Stomach (tissue), 19 donors: ENCODE data around the gene GRK4. TPM values are rescaled to one million over a fixed set of nuclear protein-coding genes. Genes with fewer than 3 reads are reported as not detected.
A peak's percentile ranks its signal among the peaks of the same experiment; 100 is the strongest.
"Not testable (repeated sequence)": the region's sequence is repeated elsewhere in the genome, so short reads cannot be mapped to it uniquely, and the experiment has no call there.

ENCODE experiments used
- DNase-seq, 2 donors: peaks; one replicate each; pipeline versions ENCODE4 v3.0.0 to v3.0.0-alpha.2; 2013 to 2019
- H3K27ac ChIP-seq, 5 donors: fragments of 200-600 bp in 4 of 5; sonication (generic) in 4 of 5; one replicate each; pipeline ENCODE4 v1.5.1; 2013 to 2019; ENCODE audit warnings: mild to moderate bottlenecking in 1 of 5, moderate library complexity in 1 of 5
- H3K27me3 ChIP-seq, 3 donors: fragments of 200-600 bp; sonication (generic); one replicate each; pipeline ENCODE4 v1.5.1; 2017 to 2019; ENCODE audit warnings: mixed run types in 1 of 3
- H3K36me3 ChIP-seq, 4 donors: fragments of 200-600 bp; sonication (generic); 1 replicate in 3 of 4; 2 replicates in 1 of 4; pipeline ENCODE4 v1.5.1; 2016 to 2019
- H3K4me1 ChIP-seq, 4 donors: fragments of 200-600 bp; sonication (generic); one replicate each; pipeline ENCODE4 v1.5.1; 2016 to 2019
- H3K4me3 ChIP-seq, 4 donors: fragments of 200-600 bp; sonication (generic) in 3 of 4; one replicate each; pipeline ENCODE4 v1.5.1; 2016 to 2019; ENCODE audit warnings: mild to moderate bottlenecking in 1 of 4
- H3K9me3 ChIP-seq, 4 donors: fragments of 200-600 bp; sonication (generic); one replicate each; pipeline ENCODE4 v1.5.1; 2016 to 2019
- CTCF ChIP-seq, 7 experiments: fragments of 450-650 bp in 4 of 7; fragments of 200-600 bp in 3 of 7; sonication (generic) in 3 of 7; IDR thresholded peaks; one replicate each; pipeline ENCODE4 v1.5.1; 2016 to 2019; ENCODE audit warnings: antibody characterized with exemption in 7 of 7, control low read depth in 2 of 7, mild to moderate bottlenecking in 1 of 7
- EP300 ChIP-seq: sonication (generic); formaldehyde crosslinking; IDR thresholded peaks from one replicate; pipeline ENCODE4 v1.6.1; 2017; ENCODE audit warnings: antibody characterized with exemption
- POLR2A ChIP-seq, 4 donors: fragments of 450-650 bp; IDR thresholded peaks; one replicate each; pipeline ENCODE4 v1.6.1; 2016; ENCODE audit warnings: antibody characterized with exemption in 4 of 4, control low read depth in 2 of 4, mild to moderate bottlenecking in 1 of 4, moderate library complexity in 1 of 4
- POLR2AphosphoS5 ChIP-seq, 3 donors: sonication (generic); formaldehyde crosslinking; IDR thresholded peaks; one replicate each; pipeline ENCODE4 v1.6.1; 2016; ENCODE audit warnings: antibody characterized with exemption in 3 of 3
- WGBS, 5 donors: extraction: QIAGEN DNeasy Blood & Tissue Kit in 3 of 5; methylation state at CpG; one replicate each; pipeline versions ENCODE4 v1.1.5 to v1.1.7; 2013 to 2018; 5-methylcytosine and 5-hydroxymethylcytosine counted together
- intact Hi-C: fragments of 100-400 bp; cut with DNase I; formaldehyde crosslinking; loops from one replicate; pipeline ENCODE4 v1.15.1; 2023; ENCODE audit warnings: low total_unique reads
- long read RNA-seq, 10 donors: transcript quantifications; one replicate each; lab custom pipeline, GENCODE V29; 2026
- polyA plus RNA-seq, 3 donors: library from polyadenylated mRNA; stranded (reverse); fragments of 200-250 nt; gene quantifications; one replicate each; pipeline ENCODE4 v1.2.3, GENCODE V29; 2013
- total RNA-seq, 5 donors: library from RNA; depleted of rRNA; stranded (reverse); fragments of >200 nt; gene quantifications; one replicate each; pipeline versions ENCODE4 v1.1.0 to v1.2.3, GENCODE V29; 2014 to 2016
- donor health status: healthy with polysubstance abuse.
- donor health status: Bipolar disorder and iron deficiency.
- donor health status: healthy.

Gene GRK4
- total RNA-seq (10 to 100 TPM in 1 of 5 donors, 1 to 10 TPM in 3, under 1 TPM in 1; 0.58 to 11.9 (median 4.6) TPM), polyA plus RNA-seq (1 to 10 TPM; 2.8 to 6.6 (median 5.5) TPM)
- long read RNA-seq, donor 1, partial matches to known transcripts: 0 of 1 reads
- long read RNA-seq, donor 1, other reads (novel, unspliced or antisense): 0 of 1 reads
- long read RNA-seq, donor 2, partial matches to known transcripts: 0 of 3 reads
- long read RNA-seq, donor 2, other reads (novel, unspliced or antisense): 0 of 3 reads
- long read RNA-seq, donor 3: 0 reads
- long read RNA-seq, donor 4: 0 reads
- long read RNA-seq, donor 5, partial matches to known transcripts: 0 of 4 reads
- long read RNA-seq, donor 5, other reads (novel, unspliced or antisense): 0 of 4 reads
- long read RNA-seq, donor 6: 0 reads
- long read RNA-seq, donor 7, partial matches to known transcripts: 0 of 2 reads
- long read RNA-seq, donor 7, other reads (novel, unspliced or antisense): 0 of 2 reads
- long read RNA-seq, donor 8, partial matches to known transcripts: 0 of 1 reads
- long read RNA-seq, donor 8, other reads (novel, unspliced or antisense): 0 of 1 reads
- long read RNA-seq, donor 9: 0 reads
- long read RNA-seq, donor 10, partial matches to known transcripts: 0 of 1 reads
- long read RNA-seq, donor 10, other reads (novel, unspliced or antisense): 0 of 1 reads

GRCh38 chr4:2963175-2963965 is at the start of gene GRK4, which contains the start of gene NOP14:
Gene GRK4 (plus strand): TSS chr4:2963571. CDS start chr4:2964071, 500 bp downstream.
Gene NOP14 (minus strand): TSS chr4:2963406. CDS start chr4:2963319, 87 bp downstream.
- peak; percentile 99 to 100 for DNase-seq
- H3K36me3 ChIP-seq: peaks cover 0 to 6% (median 3%) of the 10 kb centered on the region in 4 donors
- peak within 1 kb of the TSS; percentile 84 to 98 (median 90) for H3K4me3 ChIP-seq
- no peaks in the 10 kb centered on the region for H3K9me3 ChIP-seq
- H3K27ac ChIP-seq: peak within 1 kb of the TSS; percentile 83 to 90 (median 89)
- peaks cover 21 to 51% (median 35%) of the 10 kb centered on the region in 4 donors for H3K4me1 ChIP-seq
- intact Hi-C loops: no loop called here
- H3K27me3 ChIP-seq: no peaks in the 10 kb centered on the region
- TF ChIP-seq CTCF (IDR thresholded peaks at IDR 0.05): peak in 3 of 7 experiments; percentile 27 to 51 (median 39)
- peak; percentile 70 to 95 (median 90) for TF ChIP-seq POLR2AphosphoS5 (IDR thresholded peaks at IDR 0.05)
- no peak for TF ChIP-seq EP300
- TF ChIP-seq POLR2A (IDR thresholded peaks at IDR 0.05): no peak
- WGBS, 5 donors: 0% methylated on average over 40 to 105 of the region's 105 CpGs

- Histone ChIP-seq H3K27ac (no peak overlapping the region), H3K9me3 (no peaks in the 10 kb centered on the region), H3K4me3 (no peak overlapping the region), H3K4me1 (peaks cover 0 to 5% (median 2%) of the 10 kb centered on the region in 4 donors), H3K36me3 (peaks cover 54 to 92% (median 88%) of the 10 kb centered on the region in 4 donors), H3K27me3 (no peaks in the 10 kb centered on the region)
- TF ChIP-seq POLR2A (IDR thresholded peaks at IDR 0.05): no peak
- TF ChIP-seq EP300: no peak
- TF ChIP-seq POLR2AphosphoS5 (IDR thresholded peaks at IDR 0.05): no peak
- no peak for TF ChIP-seq CTCF (IDR thresholded peaks at IDR 0.05)
- WGBS, 5 donors: 78 to 83% (median 82%) methylated on average over 16 of the region's 16 CpGs
- DNase-seq: no peak
- intact Hi-C loops: no loop called here
Observed at GRCh38 chr4:2914256-2915126, 48.9 kb upstream of the GRK4 start.

GRCh38 chr4:2915789-2916188 is 47.6 kb upstream of the GRK4 start:
- H3K4me1 ChIP-seq: no peaks in the 10 kb centered on the region
- H3K9me3 ChIP-seq: no peaks in the 10 kb centered on the region
- intact Hi-C loops: no loop called here
- H3K4me3 ChIP-seq: no peak overlapping the region
- TF ChIP-seq POLR2A (IDR thresholded peaks at IDR 0.05): no peak
- TF ChIP-seq CTCF (IDR thresholded peaks at IDR 0.05): no peak
- TF ChIP-seq EP300: no peak
- TF ChIP-seq POLR2AphosphoS5 (IDR thresholded peaks at IDR 0.05): no peak
- H3K27me3 ChIP-seq: no peaks in the 10 kb centered on the region
- no peak overlapping the region for H3K27ac ChIP-seq
- 87 to 93% (median 90%) methylated on average over 8 to 9 of the region's 9 CpGs for WGBS, 5 donors
- peaks cover 54 to 90% (median 76%) of the 10 kb centered on the region in 4 donors for H3K36me3 ChIP-seq
- no peak for DNase-seq

- H3K27ac ChIP-seq, DNase-seq, intact Hi-C loops, H3K9me3 ChIP-seq, H3K4me3 ChIP-seq, H3K27me3 ChIP-seq, H3K4me1 ChIP-seq: not testable (repeated sequence)
- H3K36me3 ChIP-seq: peaks cover 47 to 84% (median 67%) of the 10 kb centered on the region in 4 donors
- 91 to 100% (median 98%) methylated on average over 2 of the region's 2 CpGs for WGBS, 5 donors
Observed at GRCh38 chr4:2916696-2917095, 46.7 kb upstream of the GRK4 start.

- Histone ChIP-seq H3K36me3 (peaks cover 38 to 82% (median 63%) of the 10 kb centered on the region in 4 donors), H3K4me1 (peaks cover 9 to 13% (median 11%) of the 10 kb centered on the region in 4 donors)
- H3K27ac ChIP-seq, intact Hi-C loops, H3K27me3 ChIP-seq, H3K9me3 ChIP-seq, DNase-seq, H3K4me3 ChIP-seq: not testable (repeated sequence)
- WGBS, 5 donors: 77 to 90% (median 81%) methylated on average over 2 of the region's 2 CpGs
Observed at GRCh38 chr4:2918300-2918699, 45.1 kb upstream of the GRK4 start.

GRCh38 chr4:2918714-2919113 is 44.7 kb upstream of the GRK4 start:
- H3K4me3 ChIP-seq, H3K27ac ChIP-seq, H3K9me3 ChIP-seq, DNase-seq, intact Hi-C loops, H3K27me3 ChIP-seq: not testable (repeated sequence)
- WGBS, 5 donors: 88 to 97% (median 94%) methylated on average over 8 of the region's 8 CpGs
- peaks cover 10 to 17% (median 14%) of the 10 kb centered on the region in 4 donors for H3K4me1 ChIP-seq
- peaks cover 38 to 82% (median 63%) of the 10 kb centered on the region in 4 donors for H3K36me3 ChIP-seq
